OCI-LY7 (cell line): ENCODE measurements around the gene AICDA. TPM values are rescaled to one million over a fixed set of nuclear protein-coding genes. Genes with fewer than 3 reads are reported as not detected.
"Not testable (repeated sequence)": the region's sequence is repeated elsewhere in the genome, so short reads cannot be mapped to it uniquely, and the experiment has no call there.

Experiments used
- BruUV-seq: library from RNA; stranded (reverse); fragments of 400-500 nt; replicated peaks from 2 replicates; lab custom pipeline; 2021; lab: Mats Ljungman, UMichigan
- CTCF ChIA-PET: fragments of 300-600 bp; sonication (Branson Sonifier 250); formaldehyde crosslinking; loops from one replicate; lab custom pipeline; 2022; ENCODE audit warnings: antibody characterized with exemption; ENCODE audit not compliant: unreplicated experiment; lab: Charles Lee
- POLR2A ChIA-PET: fragments of 300-600 bp; sonication (Branson Sonifier 250); formaldehyde crosslinking; loops from one replicate; lab custom pipeline; 2022; ENCODE audit warnings: antibody characterized with exemption; lab: Charles Lee
- DNase-seq: peaks from one replicate; pipeline ENCODE4 v3.0.0-alpha.2; 2015; ENCODE audit warnings: low spot score
- H2AFZ ChIP-seq: fragments of 200-600 bp; sonication (generic), shearing (Covaris generic); 2 replicates; pipeline ENCODE4 v1.6.1; 2014; ENCODE audit warnings: mild to moderate bottlenecking, antibody characterized with exemption, low read length, moderate library complexity
- H3K27ac ChIP-seq: fragments of 200-600 bp; sonication (generic); 2 replicates; pipeline ENCODE4 v1.5.1; 2014; ENCODE audit warnings: mixed run types, low read depth, mild to moderate bottlenecking, moderate library complexity, low read length, inconsistent platforms; ENCODE audit not compliant: poor library complexity, severe bottlenecking
- H3K36me3 ChIP-seq: fragments of 200-600 bp; sonication (generic); 2 replicates; pipeline ENCODE4 v1.6.1; 2014; ENCODE audit warnings: mild to moderate bottlenecking, antibody characterized with exemption, low read length, moderate library complexity, mixed read lengths; ENCODE audit not compliant: insufficient read depth
- H3K4me1 ChIP-seq: fragments of 200-600 bp; sonication (generic); 2 replicates; pipeline ENCODE4 v1.5.1; 2014; ENCODE audit warnings: mild to moderate bottlenecking, low read length; ENCODE audit not compliant: insufficient read depth, poor library complexity, severe bottlenecking
- H3K4me2 ChIP-seq: fragments of 200-600 bp; sonication (generic); 2 replicates; pipeline ENCODE4 v1.6.1; 2014; ENCODE audit warnings: mild to moderate bottlenecking, low read length
- H3K4me3 ChIP-seq: fragments of 200-600 bp; sonication (generic); 2 replicates; pipeline ENCODE4 v1.5.1; 2014; ENCODE audit warnings: mild to moderate bottlenecking, low read depth, low read length; ENCODE audit not compliant: poor library complexity, severe bottlenecking
- H3K79me2 ChIP-seq: fragments of 200-600 bp; sonication (generic); 2 replicates; pipeline ENCODE4 v1.6.1; 2016; ENCODE audit warnings: low read depth, mild to moderate bottlenecking, low read length, moderate library complexity, mixed read lengths; ENCODE audit not compliant: insufficient read depth
- H3K9me2 ChIP-seq: fragments of 200-600 bp; sonication (generic); 2 replicates; pipeline ENCODE4 v1.6.1; 2016; ENCODE audit warnings: mild to moderate bottlenecking, low read length, mixed read lengths; ENCODE audit not compliant: insufficient read depth
- H3K9me3 ChIP-seq: fragments of 200-600 bp; sonication (generic); 2 replicates; pipeline ENCODE4 v1.6.1; 2014; ENCODE audit warnings: mild to moderate bottlenecking, mixed run types, low read length, mixed read lengths
- H4K20me1 ChIP-seq: fragments of 200-600 bp; sonication (generic); 2 replicates; pipeline ENCODE4 v1.6.1; 2014; ENCODE audit warnings: mild to moderate bottlenecking, antibody characterized with exemption, low read length, moderate library complexity, mixed read lengths; ENCODE audit not compliant: insufficient read depth
- CTCF ChIP-seq: fragments of 200-600 bp; sonication (generic); conservative IDR thresholded peaks from 2 replicates; pipeline ENCODE4 v1.5.1; 2014; ENCODE audit warnings: mild to moderate bottlenecking, antibody characterized with exemption, low read length, moderate library complexity, mixed read lengths
- EZH2phosphoT487 ChIP-seq: fragments of 200-600 bp; sonication (generic); IDR thresholded peaks from 2 replicates; pipeline ENCODE4 v1.6.1; 2018; ENCODE audit warnings: low read depth, borderline replicate concordance, mild to moderate bottlenecking, mixed run types, antibody characterized with exemption, low read length, moderate library complexity, mixed read lengths
- intact Hi-C: fragments of 100-400 bp; cut with micrococcal nuclease; formaldehyde crosslinking; loops from one replicate; pipeline ENCODE4 v1.10.0; 2022; ENCODE audit not compliant: unreplicated experiment
- total RNA-seq, 2 experiments: library from RNA; depleted of rRNA in 1 of 2; stranded (reverse); fragments of >200 nt in 1 of 2; shearing (Covaris generic) in 1 of 2; gene quantifications; 2 replicates each; pipeline ENCODE4 v1.2.3, GENCODE V29; 2014 to 2022

AICDA gene
- total RNA-seq, 2 experiments from 2014 or later: 32.4 to 38.5 TPM

- ChIA-PET POLR2A (interaction anchor here (0.7 to 2.7 kb wide), 2 partner anchors 10 to 1227 kb away, joined by 3 to 24 read pairs; partner anchors contain the start of gene AICDA), CTCF (interaction anchor here (0.5 to 1.0 kb wide), 2 partner anchors 14 to 79 kb away, joined by 3 to 4 read pairs; no protein-coding TSS in a partner anchor)
- no peaks in the 10 kb centered on the region for H3K36me3 ChIP-seq
Measured at GRCh38 chr12:8622646-8623045, 10.0 kb upstream of the AICDA start.

DNA sequence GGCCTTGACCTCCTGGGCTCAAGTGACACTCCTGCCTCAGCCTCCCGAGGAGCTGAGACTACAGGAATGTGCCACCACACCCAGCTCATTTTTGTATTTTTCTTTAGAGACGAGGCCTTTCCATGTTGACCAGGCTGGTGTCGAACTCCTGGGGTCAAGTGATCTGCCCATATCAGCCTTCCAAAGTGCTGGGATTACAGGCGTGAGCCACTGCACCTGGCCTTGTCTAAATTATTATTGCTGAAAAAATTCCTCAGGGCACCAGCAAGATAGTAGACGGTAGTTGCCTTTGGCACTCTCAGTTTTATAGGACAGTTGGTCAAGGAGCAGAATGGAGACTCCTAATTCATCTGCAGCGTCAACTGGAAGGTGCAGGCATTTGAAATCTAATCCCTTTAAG lies 2.5 kb upstream of the AICDA start:
- BruUV-seq: no TSS peak
- Histone ChIP-seq H4K20me1 (no peaks in the 10 kb centered on the region), H3K4me1 (peaks cover 32% of the 10 kb centered on the region), H3K27ac (no peak overlapping the region), H3K36me3 (no peaks in the 10 kb centered on the region; the same call in 1 of the 2 replicates), H3K9me2 (no peaks in the 10 kb centered on the region), H3K4me2 (no peak overlapping the region), H3K4me3 (no peak overlapping the region), H3K9me3 (no peaks in the 10 kb centered on the region), H3K79me2 (peaks cover 24% of the 10 kb centered on the region; the same call in 1 of the 2 replicates), H2AFZ (0 out of 2 replicates have a peak overlapping the region, but pooled peaks have one; percentile 2)
- DNase-seq: no peak
- ChIA-PET POLR2A (interaction anchor here (7.3 kb wide), 1 partner anchor 14 kb away, joined by 58 read pairs; no protein-coding TSS in a partner anchor), CTCF (no interaction called here)
- no peak for TF ChIP-seq CTCF
- TF ChIP-seq EZH2phosphoT487: no peak
- intact Hi-C loops: no loop called here

More at GRCh38 chr12:8622646-8623045, 10.0 kb upstream of the AICDA start:
- TF ChIP-seq EZH2phosphoT487 (no peak), CTCF (no peak)
- Histone ChIP-seq H3K4me3 (no peak overlapping the region), H3K4me2 (no peak overlapping the region), H3K79me2 (no peaks in the 10 kb centered on the region), H3K27ac (no peak overlapping the region), H4K20me1 (no peaks in the 10 kb centered on the region), H3K4me1 (peaks cover 7% of the 10 kb centered on the region), H3K9me3 (peaks cover 9% of the 10 kb centered on the region; the same call in 1 of the 2 replicates), H3K9me2 (no peaks in the 10 kb centered on the region), H2AFZ (no peak overlapping the region)
- DNase-seq: no peak
- no TSS peak for BruUV-seq
- intact Hi-C loops: no loop called here

- H3K9me3 ChIP-seq, BruUV-seq, H3K9me2 ChIP-seq, H3K4me2 ChIP-seq, DNase-seq, H4K20me1 ChIP-seq, CTCF ChIA-PET, H3K36me3 ChIP-seq, intact Hi-C loops, H3K4me3 ChIP-seq, H3K27ac ChIP-seq: not testable (repeated sequence)
- Histone ChIP-seq H3K4me1 (peaks cover 35% of the 10 kb centered on the region), H2AFZ (peak overlapping the region; percentile 40; the same call in 1 of the 2 replicates), H3K79me2 (peaks cover 37% of the 10 kb centered on the region; the same call in 1 of the 2 replicates)
- TF ChIP-seq CTCF: peak; percentile 15; the same call in 1 of the 2 replicates
- POLR2A ChIA-PET: interaction anchor here (1.0 to 7.3 kb wide), 5 partner anchors 9 to 36 kb away, joined by 6 to 67 read pairs (median 25); no protein-coding TSS in a partner anchor
Measured at GRCh38 chr12:8613881-8614280, 1.2 kb upstream of the AICDA start.
